HEK293 (cell line): ENCODE data around the gene KRT78.
A peak's percentile ranks its signal among the peaks of the same experiment; 100 is the strongest.

Experiments
- CTCF ChIA-PET: fragments of 350-600 bp; formaldehyde crosslinking; extraction: SDS; loops from one replicate; lab custom pipeline; 2021; ENCODE audit warnings: antibody characterized with exemption; lab: Yijun Ruan, JAX
- POLR2A ChIA-PET: fragments of 300-600 bp; formaldehyde crosslinking; extraction: SDS; loops from one replicate; lab custom pipeline; 2020; ENCODE audit warnings: antibody characterized with exemption, inconsistent platforms; lab: Yijun Ruan, JAX
- H3K27ac ChIP-seq: fragments of 200-500 bp; sonication (Bioruptor generic); 2 replicates; pipeline ENCODE4 v1.5.1; 2014; ENCODE audit warnings: low read depth, low read length, control low read depth, inconsistent platforms; ENCODE audit errors: extremely low read depth
- H3K36me3 ChIP-seq, 2 experiments: fragments of 200-500 bp in 1 of 2; sonication (Bioruptor generic) in 1 of 2; 1 replicate in 1 of 2; 2 replicates in 1 of 2; pipeline ENCODE4 v1.5.1; 2014 to 2017; ENCODE audit warnings: inconsistent platforms in 2 of 2, low read length in 2 of 2; ENCODE audit not compliant: control insufficient read depth in 2 of 2, insufficient read depth in 1 of 2
- H3K4me1 ChIP-seq: fragments of 200-500 bp; sonication (Bioruptor generic); 2 replicates; pipeline ENCODE4 v1.5.1; 2014; ENCODE audit warnings: mild to moderate bottlenecking, low read length, inconsistent platforms; ENCODE audit not compliant: control insufficient read depth, insufficient read depth
- H3K4me3 ChIP-seq: 2 replicates; pipeline ENCODE4 v1.5.1; 2011; ENCODE audit warnings: low read depth, mild to moderate bottlenecking, control low read depth, low read length, moderate library complexity
- H3K9me3 ChIP-seq: fragments of 200-500 bp; sonication (Bioruptor generic); 2 replicates; pipeline ENCODE4 v1.5.1; 2014; ENCODE audit warnings: low read depth, low read length, inconsistent platforms; ENCODE audit not compliant: control insufficient read depth, insufficient read depth
- BCL11A ChIP-seq: fragments of 450-650 bp; formaldehyde crosslinking; IDR thresholded peaks from 2 replicates; pipeline ENCODE4 v1.5.1; 2016; ENCODE audit warnings: low read depth, missing biosample characterization, missing genetic modification characterization
- EGR2 ChIP-seq: fragments of 450-650 bp; formaldehyde crosslinking; IDR thresholded peaks from 2 replicates; pipeline ENCODE4 v1.5.1; 2016; ENCODE audit warnings: low read depth, missing biosample characterization, missing genetic modification characterization
- GFI1B ChIP-seq: fragments of 450-650 bp; formaldehyde crosslinking; IDR thresholded peaks from 2 replicates; pipeline ENCODE4 v1.5.1; 2016; ENCODE audit warnings: missing biosample characterization, missing genetic modification characterization
- IKZF3 ChIP-seq: fragments of 450-650 bp; IDR thresholded peaks from 2 replicates; pipeline ENCODE4 v1.5.0; 2018; ENCODE audit warnings: missing biosample characterization, mild to moderate bottlenecking, missing genetic modification characterization, moderate library complexity
- KLF7 ChIP-seq: fragments of 450-650 bp; formaldehyde crosslinking; IDR thresholded peaks from 2 replicates; pipeline ENCODE4 v1.5.1; 2016; ENCODE audit warnings: missing biosample characterization, missing genetic modification characterization, borderline replicate concordance
- SCRT2 ChIP-seq: fragments of 450-650 bp; formaldehyde crosslinking; IDR thresholded peaks from 2 replicates; pipeline ENCODE4 v1.5.1; 2016; ENCODE audit warnings: missing biosample characterization, missing genetic modification characterization
- ZBTB8A ChIP-seq: fragments of 450-650 bp; formaldehyde crosslinking; IDR thresholded peaks from 2 replicates; pipeline ENCODE4 v1.5.1; 2016; ENCODE audit warnings: missing biosample characterization, missing genetic modification characterization
- ZNF112 ChIP-seq: fragments of 450-650 bp; formaldehyde crosslinking; IDR thresholded peaks from 2 replicates; pipeline ENCODE4 v1.5.0; 2017; ENCODE audit warnings: missing biosample characterization, missing genetic modification characterization
- ZNF133 ChIP-seq: fragments of 450-650 bp; formaldehyde crosslinking; IDR thresholded peaks from 2 replicates; pipeline ENCODE4 v1.5.1; 2016; ENCODE audit warnings: missing biosample characterization, missing genetic modification characterization
- ZNF148 ChIP-seq: fragments of 450-650 bp; formaldehyde crosslinking; IDR thresholded peaks from 2 replicates; pipeline ENCODE4 v1.5.0; 2017; ENCODE audit warnings: missing biosample characterization, missing genetic modification characterization, borderline replicate concordance
- ZNF155 ChIP-seq: fragments of 450-650 bp; formaldehyde crosslinking; IDR thresholded peaks from 2 replicates; pipeline ENCODE4 v1.5.1; 2016; ENCODE audit warnings: missing biosample characterization, missing genetic modification characterization
- ZNF19 ChIP-seq: fragments of 450-650 bp; formaldehyde crosslinking; IDR thresholded peaks from 2 replicates; pipeline ENCODE4; 2016; ENCODE audit warnings: missing biosample characterization, missing genetic modification characterization, low read depth
- ZNF433 ChIP-seq: fragments of 450-650 bp; formaldehyde crosslinking; IDR thresholded peaks from 2 replicates; pipeline ENCODE4 v1.5.1; 2016; ENCODE audit warnings: missing biosample characterization, missing genetic modification characterization, low read depth
- ZNF510 ChIP-seq: fragments of 450-650 bp; formaldehyde crosslinking; IDR thresholded peaks from 2 replicates; pipeline ENCODE4 v1.5.1; 2018; ENCODE audit warnings: mild to moderate bottlenecking, missing genetic modification characterization, missing biosample characterization; ENCODE audit not compliant: insufficient replicate concordance
- ZNF514 ChIP-seq: fragments of 450-650 bp; formaldehyde crosslinking; IDR thresholded peaks from 2 replicates; pipeline ENCODE4 v1.5.1; 2016; ENCODE audit warnings: missing biosample characterization, missing genetic modification characterization
- ZNF544 ChIP-seq: fragments of 450-650 bp; formaldehyde crosslinking; IDR thresholded peaks from 2 replicates; pipeline ENCODE4 v1.5.0; 2017; ENCODE audit warnings: missing biosample characterization, missing genetic modification characterization
- ZNF549 ChIP-seq: fragments of 450-650 bp; IDR thresholded peaks from 2 replicates; pipeline ENCODE4 v1.5.1; 2018; ENCODE audit warnings: missing biosample characterization, missing genetic modification characterization, mild to moderate bottlenecking, inconsistent platforms, moderate library complexity
- ZNF585B ChIP-seq: fragments of 450-650 bp; formaldehyde crosslinking; IDR thresholded peaks from 2 replicates; pipeline ENCODE4 v1.5.1; 2016; ENCODE audit warnings: missing biosample characterization, missing genetic modification characterization
- ZNF600 ChIP-seq: fragments of 450-650 bp; formaldehyde crosslinking; IDR thresholded peaks from 2 replicates; pipeline ENCODE4 v1.5.1; 2016; ENCODE audit warnings: missing biosample characterization, missing genetic modification characterization
- ZNF623 ChIP-seq: fragments of 450-650 bp; formaldehyde crosslinking; IDR thresholded peaks from 2 replicates; pipeline ENCODE4 v1.5.1; 2016; ENCODE audit warnings: missing biosample characterization, missing genetic modification characterization
- ZNF660 ChIP-seq: fragments of 450-650 bp; IDR thresholded peaks from 2 replicates; pipeline ENCODE4 v1.5.1; 2018; ENCODE audit warnings: missing biosample characterization, mild to moderate bottlenecking, missing genetic modification characterization
- ZNF677 ChIP-seq: fragments of 450-650 bp; IDR thresholded peaks from 2 replicates; pipeline ENCODE4 v1.5.0; 2018; ENCODE audit warnings: missing biosample characterization, mild to moderate bottlenecking, missing genetic modification characterization, moderate library complexity
- ZNF701 ChIP-seq: fragments of 450-650 bp; formaldehyde crosslinking; IDR thresholded peaks from 2 replicates; pipeline ENCODE4 v1.5.1; 2016; ENCODE audit warnings: missing biosample characterization, missing genetic modification characterization
- ZNF768 ChIP-seq: fragments of 450-650 bp; formaldehyde crosslinking; IDR thresholded peaks from 2 replicates; pipeline ENCODE4 v1.5.1; 2018; ENCODE audit warnings: missing biosample characterization, mild to moderate bottlenecking, missing genetic modification characterization
- ZXDB ChIP-seq: fragments of 450-650 bp; formaldehyde crosslinking; IDR thresholded peaks from 2 replicates; pipeline ENCODE4 v1.5.1; 2016; ENCODE audit warnings: missing biosample characterization, missing genetic modification characterization
- TF ChIP-seq, protein P1 (sequence below): fragments of 450-650 bp; formaldehyde crosslinking; IDR thresholded peaks from 2 replicates; pipeline ENCODE4; 2016; ENCODE audit warnings: missing biosample characterization, missing genetic modification characterization

Gene KRT78

DNA sequence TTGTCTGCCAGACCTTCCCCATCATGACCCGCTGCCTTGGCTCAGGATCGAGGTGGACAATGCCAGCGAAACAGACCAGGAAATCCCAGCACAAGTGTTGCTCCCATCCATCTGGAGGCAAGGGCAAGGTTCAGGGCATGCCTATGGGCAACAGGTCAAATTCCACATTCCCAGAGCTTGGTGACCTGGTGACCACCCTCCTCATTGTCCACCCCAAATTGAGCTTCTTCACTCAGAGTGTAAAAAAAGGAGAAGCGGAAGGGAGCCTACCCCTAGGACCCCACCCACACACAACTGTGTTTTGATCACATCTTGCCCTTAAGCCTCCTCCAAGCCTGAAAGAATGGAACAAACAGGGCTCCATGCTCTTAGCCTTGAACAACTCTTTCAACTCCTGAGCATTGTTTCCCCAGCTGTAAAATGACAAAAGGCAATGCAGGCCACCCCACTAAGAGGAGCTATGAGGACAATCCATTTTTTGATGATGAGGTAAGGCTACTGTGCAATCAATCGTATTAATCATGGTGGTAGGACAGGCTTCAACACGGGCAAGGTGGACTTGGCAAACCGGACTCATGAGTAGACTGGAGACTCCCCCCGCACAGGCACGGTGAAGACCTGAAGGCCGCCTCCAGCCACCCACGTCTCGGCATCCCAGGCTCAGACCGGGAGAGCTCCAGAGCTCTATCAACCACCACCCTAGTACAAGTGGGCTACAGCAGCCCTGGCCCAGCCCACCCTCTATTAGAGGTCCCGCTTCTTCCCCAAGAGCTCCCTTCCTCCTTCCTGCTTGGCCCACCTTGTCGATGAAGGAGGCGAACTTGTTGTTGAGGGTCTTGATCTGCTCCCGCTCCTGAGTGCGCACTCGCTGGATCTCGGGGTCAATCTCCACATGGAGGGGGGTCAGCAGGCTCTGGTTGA lies 15.5 kb downstream of the KRT78 start:
- ChIA-PET POLR2A (no interaction called here), CTCF (no interaction called here)
- H3K4me3 ChIP-seq: no peak overlapping the region

GRCh38 chr12:52832451-52832850 lies 16.3 kb downstream of the KRT78 start:
- H3K9me3 ChIP-seq: no peaks in the 10 kb centered on the region
- ChIA-PET CTCF (interaction anchor here (1.0 kb wide), 1 partner anchor 33 kb away, joined by 3 read pairs; no protein-coding TSS in a partner anchor), POLR2A (no interaction called here)

More for the DNA sequence above, 15.5 kb downstream of the KRT78 start:
- H3K4me1 ChIP-seq: no peaks in the 10 kb centered on the region
- no peak overlapping the region for H3K27ac ChIP-seq
- H3K9me3 ChIP-seq: no peaks in the 10 kb centered on the region
- no peak for TF ChIP-seq KLF7 (tag by site-specific recombination)
- no peak for TF ChIP-seq ZNF600
- TF ChIP-seq ZNF677 (tag by site-specific recombination): no peak
- no peak for TF ChIP-seq ZNF660 (tag by site-specific recombination)
- peak; percentile 53; the same call in 1 of the 2 replicates for TF ChIP-seq SCRT2 (tag by site-specific recombination)
- no peak for TF ChIP-seq ZNF112 (tag by site-specific recombination)
- no peaks in the 10 kb centered on the region for H3K36me3 ChIP-seq

GRCh38 chr12:52831251-52831650 lies 17.5 kb downstream of the KRT78 start:
- CTCF ChIA-PET: interaction anchor here (0.6 to 1.8 kb wide), 3 partner anchors 34 to 693 kb away, joined by 3 to 4 read pairs (median 3); no protein-coding TSS in a partner anchor
- Histone ChIP-seq H3K36me3 (no peaks in the 10 kb centered on the region), H3K9me3 (no peaks in the 10 kb centered on the region), H3K4me3 (no peak overlapping the region), H3K27ac (no peak overlapping the region), H3K4me1 (no peaks in the 10 kb centered on the region)
- POLR2A ChIA-PET: no interaction called here
- TF ChIP-seq ZNF514 (tag by site-specific recombination) (no peak), ZNF623 (no peak), IKZF3 (tag by site-specific recombination) (no peak), ZNF133 (tag by site-specific recombination) (no peak), ZNF19 (tag by site-specific recombination) (no peak), ZNF585B (tag by site-specific recombination) (no peak), ZNF433 (tag by site-specific recombination) (no peak), ZNF510 (tag by site-specific recombination) (no peak), ZNF549 (no peak), ZNF768 (no peak), GFI1B (no peak), ZXDB (tag by site-specific recombination) (no peak), EGR2 (tag by site-specific recombination) (no peak), ZBTB8A (tag by site-specific recombination) (no peak), ZNF701 (tag by site-specific recombination) (no peak), ZNF544 (tag by site-specific recombination) (no peak), ZNF148 (tag by site-specific recombination) (no peak)
- TF ChIP-seq, protein P1, sequence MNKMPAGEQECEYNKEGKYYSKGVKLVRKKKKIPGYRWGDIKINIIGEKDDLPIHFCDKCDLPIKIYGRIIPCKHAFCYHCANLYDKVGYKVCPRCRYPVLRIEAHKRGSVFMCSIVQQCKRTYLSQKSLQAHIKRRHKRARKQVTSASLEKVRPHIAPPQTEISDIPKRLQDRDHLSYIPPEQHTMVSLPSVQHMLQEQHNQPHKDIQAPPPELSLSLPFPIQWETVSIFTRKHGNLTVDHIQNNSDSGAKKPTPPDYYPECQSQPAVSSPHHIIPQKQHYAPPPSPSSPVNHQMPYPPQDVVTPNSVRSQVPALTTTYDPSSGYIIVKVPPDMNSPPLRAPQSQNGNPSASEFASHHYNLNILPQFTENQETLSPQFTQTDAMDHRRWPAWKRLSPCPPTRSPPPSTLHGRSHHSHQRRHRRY: no peak

More at GRCh38 chr12:52832451-52832850, 16.3 kb downstream of the KRT78 start:
- Histone ChIP-seq H3K4me1 (no peaks in the 10 kb centered on the region), H3K36me3 (no peaks in the 10 kb centered on the region), H3K27ac (no peak overlapping the region), H3K4me3 (no peak overlapping the region)
- TF ChIP-seq BCL11A (no peak), ZNF155 (no peak)
